ENCODE data around the gene ZKSCAN1.

DNA sequence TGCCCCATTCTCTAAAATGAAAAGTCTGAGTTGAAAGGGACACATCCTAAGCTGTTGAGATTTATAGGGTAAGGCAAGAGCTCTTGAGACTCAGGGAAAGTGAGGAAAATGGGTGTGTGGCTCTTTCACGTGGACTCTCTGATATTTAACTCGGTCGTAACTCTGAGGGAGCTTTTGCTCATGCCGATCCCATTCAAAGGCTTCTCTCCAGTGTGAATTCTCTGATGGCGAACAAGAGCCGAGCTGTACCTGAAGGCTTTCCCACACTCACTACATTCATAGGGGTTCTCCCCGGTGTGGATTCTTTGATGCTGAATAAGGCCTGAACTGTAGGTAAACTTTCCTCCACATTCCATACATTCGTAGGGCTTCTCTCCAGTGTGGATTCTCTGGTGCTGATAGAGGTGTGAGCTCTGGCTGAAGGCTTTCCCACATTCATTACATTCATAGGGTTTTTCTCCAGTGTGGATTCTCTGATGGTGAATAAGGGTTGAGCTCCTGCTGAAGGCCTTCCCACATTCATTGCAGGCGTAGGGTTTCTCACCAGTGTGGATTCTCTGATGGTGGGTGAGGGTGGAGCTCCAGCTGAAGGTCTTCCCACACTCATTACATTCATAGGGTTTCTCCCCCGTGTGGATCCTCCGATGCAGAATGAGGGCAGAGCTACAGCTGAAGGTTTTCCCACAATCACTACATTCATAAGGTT is 55.8 kb downstream of the ZKSCAN1 start:
- TF ChIP-seq POLR2A (IDR thresholded peaks at IDR 0.05; ENCODE audit: extremely low read depth, insufficient read length): no peak
- TF ChIP-seq, protein P1, sequence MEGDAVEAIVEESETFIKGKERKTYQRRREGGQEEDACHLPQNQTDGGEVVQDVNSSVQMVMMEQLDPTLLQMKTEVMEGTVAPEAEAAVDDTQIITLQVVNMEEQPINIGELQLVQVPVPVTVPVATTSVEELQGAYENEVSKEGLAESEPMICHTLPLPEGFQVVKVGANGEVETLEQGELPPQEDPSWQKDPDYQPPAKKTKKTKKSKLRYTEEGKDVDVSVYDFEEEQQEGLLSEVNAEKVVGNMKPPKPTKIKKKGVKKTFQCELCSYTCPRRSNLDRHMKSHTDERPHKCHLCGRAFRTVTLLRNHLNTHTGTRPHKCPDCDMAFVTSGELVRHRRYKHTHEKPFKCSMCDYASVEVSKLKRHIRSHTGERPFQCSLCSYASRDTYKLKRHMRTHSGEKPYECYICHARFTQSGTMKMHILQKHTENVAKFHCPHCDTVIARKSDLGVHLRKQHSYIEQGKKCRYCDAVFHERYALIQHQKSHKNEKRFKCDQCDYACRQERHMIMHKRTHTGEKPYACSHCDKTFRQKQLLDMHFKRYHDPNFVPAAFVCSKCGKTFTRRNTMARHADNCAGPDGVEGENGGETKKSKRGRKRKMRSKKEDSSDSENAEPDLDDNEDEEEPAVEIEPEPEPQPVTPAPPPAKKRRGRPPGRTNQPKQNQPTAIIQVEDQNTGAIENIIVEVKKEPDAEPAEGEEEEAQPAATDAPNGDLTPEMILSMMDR (IDR thresholded peaks at IDR 0.05; ENCODE audit: low read depth, low read length): no peak
- TF ChIP-seq, protein P2, sequence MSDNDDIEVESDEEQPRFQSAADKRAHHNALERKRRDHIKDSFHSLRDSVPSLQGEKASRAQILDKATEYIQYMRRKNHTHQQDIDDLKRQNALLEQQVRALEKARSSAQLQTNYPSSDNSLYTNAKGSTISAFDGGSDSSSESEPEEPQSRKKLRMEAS (IDR thresholded peaks at IDR 0.05; ENCODE audit: low read depth, low read length): no peak

Data from NB4 (cell line).